ENCODE measurements around the gene ARPC1B.
"Not testable (repeated sequence)": the region's sequence is repeated elsewhere in the genome, so short reads cannot be mapped to it uniquely, and the experiment has no call there.

DNA sequence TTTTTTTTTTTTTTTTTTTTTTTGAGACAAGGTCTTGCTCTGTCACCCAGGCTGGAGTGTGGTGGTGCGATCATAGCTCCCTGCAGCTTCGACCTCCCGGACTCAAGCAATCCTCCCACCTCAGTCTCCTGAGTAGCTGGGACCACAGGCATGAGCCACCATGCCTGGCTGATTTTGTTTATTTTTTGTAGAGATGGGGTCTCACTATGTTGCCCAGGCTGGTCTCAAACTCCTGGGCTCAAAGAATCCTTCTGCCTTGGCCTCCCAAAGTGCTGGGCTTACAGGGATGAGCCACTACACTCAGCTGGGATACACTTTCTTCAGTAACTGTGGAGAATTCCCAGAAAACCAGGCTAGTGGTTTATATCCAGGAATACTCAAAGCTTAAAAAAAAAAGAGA is 23.9 kb upstream of the ARPC1B start:
- TF ChIP-seq EZH2phosphoT487 (IDR thresholded peaks at IDR 0.05; ENCODE audit: insufficient read depth, low read depth); EZH2 (IDR thresholded peaks at IDR 0.05; ENCODE audit: insufficient read depth, poor library complexity, severe bottlenecking): not testable (repeated sequence)
